ENCODE data around the gene NTRK2. TPM values are rescaled to one million over a fixed set of nuclear protein-coding genes. Genes with fewer than 3 reads are reported as not detected.

NTRK2 gene
- total and polyA plus RNA-seq, 2 experiments from 2014 or later: 0.99 to 3.7 TPM

- WGBS (ENCODE audit: low lambda C conversion rate, missing lambda C conversion rate): 92% methylated on average over 4 of the region's 4 CpGs
- Histone ChIP-seq H3K4me2 (no peak overlapping the region), H3K4me3 (no peak overlapping the region), H4K20me1 (ENCODE audit: insufficient read depth, poor library complexity, severe bottlenecking) (no peaks in the 10 kb centered on the region), H3K36me3 (replicated peaks; ENCODE audit: insufficient read depth, low read depth) (no peaks in the 10 kb centered on the region), H3K9me3 (ENCODE audit: low read depth) (no peaks in the 10 kb centered on the region), H3K27me3 (no peaks in the 10 kb centered on the region), H3K79me2 (no peaks in the 10 kb centered on the region), H3K4me1 (ENCODE audit: insufficient read depth) (no peaks in the 10 kb centered on the region), H3K9me2 (replicated peaks; ENCODE audit: insufficient read depth) (no peaks in the 10 kb centered on the region), H2AFZ (no peak overlapping the region), H3K27ac (no peak overlapping the region)
- TF ChIP-seq CTCF (IDR thresholded peaks at IDR 0.05; ENCODE audit: poor library complexity): no peak
- TF ChIP-seq EZH2phosphoT487 (IDR thresholded peaks at IDR 0.05; ENCODE audit: low read depth, severe bottlenecking, unreplicated experiment): no peak
- TF ChIP-seq EZH2 (IDR thresholded peaks at IDR 0.05; ENCODE audit: borderline replicate concordance): no peak
- DNase-seq (ENCODE audit: low spot score): no peak
Measured at GRCh38 chr9:84785792-84786547, 116.4 kb downstream of the NTRK2 start.

GRCh38 chr9:84788803-84789462, 119.4 kb downstream of the NTRK2 start:
- TF ChIP-seq EZH2phosphoT487 (IDR thresholded peaks at IDR 0.05; ENCODE audit: low read depth, severe bottlenecking, unreplicated experiment): no peak
- TF ChIP-seq CTCF (IDR thresholded peaks at IDR 0.05; ENCODE audit: poor library complexity): no peak
- no peak for TF ChIP-seq EZH2 (IDR thresholded peaks at IDR 0.05; ENCODE audit: borderline replicate concordance)
- Histone ChIP-seq H3K9me3 (ENCODE audit: low read depth) (no peaks in the 10 kb centered on the region), H3K36me3 (replicated peaks; ENCODE audit: insufficient read depth, low read depth) (no peaks in the 10 kb centered on the region), H4K20me1 (ENCODE audit: insufficient read depth, poor library complexity, severe bottlenecking) (no peaks in the 10 kb centered on the region), H2AFZ (no peak overlapping the region), H3K4me2 (no peak overlapping the region), H3K27me3 (no peaks in the 10 kb centered on the region), H3K79me2 (no peaks in the 10 kb centered on the region), H3K27ac (no peak overlapping the region), H3K4me1 (ENCODE audit: insufficient read depth) (no peaks in the 10 kb centered on the region), H3K4me3 (no peak overlapping the region), H3K9me2 (replicated peaks; ENCODE audit: insufficient read depth) (no peaks in the 10 kb centered on the region)
- no peak for DNase-seq (ENCODE audit: low spot score)
- 93% methylated on average over 5 of the region's 5 CpGs for WGBS (ENCODE audit: low lambda C conversion rate, missing lambda C conversion rate)

DNA sequence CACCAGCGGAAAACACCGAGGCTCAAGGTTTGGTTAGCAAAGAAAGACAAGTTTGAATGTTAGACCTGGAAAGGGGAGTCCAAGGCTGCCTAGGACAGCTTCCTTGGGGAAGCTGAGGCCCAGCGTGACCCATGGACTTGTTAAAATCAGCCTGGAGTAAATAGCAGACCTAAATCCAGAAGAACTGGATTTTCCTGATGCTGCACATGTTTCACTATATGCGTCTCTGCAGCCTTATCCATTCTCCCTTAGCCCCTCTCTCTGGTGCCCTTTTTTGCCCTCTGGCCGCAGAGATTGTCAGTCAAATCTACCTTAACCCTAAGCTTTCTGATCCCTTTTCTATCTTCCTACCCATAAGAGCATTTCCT, 119.9 kb downstream of the NTRK2 start:
- no peak overlapping the region for H3K4me3 ChIP-seq
- WGBS (ENCODE audit: low lambda C conversion rate, missing lambda C conversion rate): 79% methylated on average over 5 of the region's 5 CpGs
- H3K36me3 ChIP-seq (replicated peaks; ENCODE audit: insufficient read depth, low read depth): no peaks in the 10 kb centered on the region
- no peaks in the 10 kb centered on the region for H3K9me2 ChIP-seq (replicated peaks; ENCODE audit: insufficient read depth)
- H2AFZ ChIP-seq: no peak overlapping the region
- H4K20me1 ChIP-seq (ENCODE audit: insufficient read depth, poor library complexity, severe bottlenecking): no peaks in the 10 kb centered on the region
- no peaks in the 10 kb centered on the region for H3K9me3 ChIP-seq (ENCODE audit: low read depth)
- no peaks in the 10 kb centered on the region for H3K4me1 ChIP-seq (ENCODE audit: insufficient read depth)
- no peak overlapping the region for H3K4me2 ChIP-seq
- no peaks in the 10 kb centered on the region for H3K79me2 ChIP-seq
- no peaks in the 10 kb centered on the region for H3K27me3 ChIP-seq
- H3K27ac ChIP-seq: no peak overlapping the region
- TF ChIP-seq CTCF (IDR thresholded peaks at IDR 0.05; ENCODE audit: poor library complexity) (no peak), EZH2 (IDR thresholded peaks at IDR 0.05; ENCODE audit: borderline replicate concordance) (no peak), EZH2phosphoT487 (IDR thresholded peaks at IDR 0.05; ENCODE audit: low read depth, severe bottlenecking, unreplicated experiment) (no peak)
- DNase-seq (ENCODE audit: low spot score): no peak

Measured in hepatocyte (in vitro differentiated cells).